Endodermal cell (in vitro differentiated cells): Measurements from ENCODE around the gene SLC25A17. TPM values are rescaled to one million over a fixed set of nuclear protein-coding genes. Genes with fewer than 3 reads are reported as not detected.

Experiments
- DNase-seq: peaks from one replicate; pipeline ENCODE4 v3.0.0-alpha.2; 2017
- H3K27ac ChIP-seq: 2 replicates; pipeline ENCODE4 v1.5.1; 2013; ENCODE audit warnings: mild to moderate bottlenecking, low read depth, low read length, moderate library complexity
- H3K27me3 ChIP-seq: 2 replicates; pipeline ENCODE4 v1.6.1; 2013; ENCODE audit warnings: mild to moderate bottlenecking, low read length, moderate library complexity; ENCODE audit not compliant: insufficient read depth, control insufficient read depth, poor library complexity, severe bottlenecking
- H3K36me3 ChIP-seq: 2 replicates; pipeline ENCODE4 v1.7.0; 2013; ENCODE audit warnings: mild to moderate bottlenecking, low read length, moderate library complexity; ENCODE audit not compliant: control insufficient read depth, insufficient read depth
- H3K4me1 ChIP-seq: one replicate; pipeline ENCODE4 v1.7.0; 2013; ENCODE audit warnings: low read length; ENCODE audit not compliant: control insufficient read depth, insufficient read depth
- H3K4me3 ChIP-seq: 2 replicates; pipeline ENCODE4 v1.5.1; 2013; ENCODE audit warnings: mild to moderate bottlenecking, low read length, moderate library complexity
- H3K9ac ChIP-seq: 2 replicates; pipeline ENCODE4 v1.6.1; 2013; ENCODE audit warnings: mild to moderate bottlenecking, low read length, moderate library complexity; ENCODE audit not compliant: poor library complexity, severe bottlenecking; ENCODE audit errors: extremely low read depth
- H3K9me3 ChIP-seq: 2 replicates; pipeline ENCODE4 v1.6.1; 2013; ENCODE audit warnings: mild to moderate bottlenecking, low read length, moderate library complexity; ENCODE audit not compliant: control insufficient read depth
- H3K27ac Mint-ChIP-seq: 2 replicates; pipeline ENCODE4 v1.8.0; 2020; ENCODE audit warnings: mixed read lengths
- H3K27me3 Mint-ChIP-seq: 2 replicates; pipeline ENCODE4 v1.8.0; 2021; ENCODE audit warnings: mild to moderate bottlenecking, mixed read lengths; ENCODE audit not compliant: insufficient read depth
- H3K36me3 Mint-ChIP-seq: 2 replicates; pipeline ENCODE4 v1.8.0; 2020; ENCODE audit warnings: low read depth, mixed read lengths
- H3K4me1 Mint-ChIP-seq: 2 replicates; pipeline ENCODE4 v1.8.0; 2020; ENCODE audit warnings: mixed read lengths
- H3K4me3 Mint-ChIP-seq: 2 replicates; pipeline ENCODE4 v1.8.0; 2020; ENCODE audit warnings: mild to moderate bottlenecking, moderate library complexity, mixed read lengths
- H3K9me3 Mint-ChIP-seq: 2 replicates; pipeline ENCODE4 v1.8.0; 2020; ENCODE audit warnings: mild to moderate bottlenecking, mixed read lengths
- WGBS, 2 experiments: methylation state at CpG; one replicate each; pipeline versions ENCODE4 v1.1.5 to v1.1.7; 2013; ENCODE audit warnings: missing lambda C conversion rate in 2 of 2, mixed read lengths in 1 of 2; ENCODE audit not compliant: insufficient coverage in 1 of 2, insufficient read length in 1 of 2; 5-methylcytosine and 5-hydroxymethylcytosine counted together
- total RNA-seq, 2 donors: library from RNA; stranded (reverse); fragmentation: NEBNext Ultra II Directional in 1 of 2; extraction: Animal tissue kit (Norgen Biotek cat#: 25700) in 1 of 2; gene quantifications; 2 replicates in 1 of 2; 3 replicates in 1 of 2; pipeline ENCODE4 v1.2.1, GENCODE V29; 2021
- TF ChIP-seq, protein P1 (sequence below): fragments of 200-600 bp; sonication (generic); conservative IDR thresholded peaks from 2 replicates; pipeline ENCODE4 v1.5.0; 2021; ENCODE audit warnings: antibody characterized with exemption, mild to moderate bottlenecking

Gene SLC25A17
- total RNA-seq, 2 donors from 2014 or later: 25.4 to 29.4 TPM

DNA sequence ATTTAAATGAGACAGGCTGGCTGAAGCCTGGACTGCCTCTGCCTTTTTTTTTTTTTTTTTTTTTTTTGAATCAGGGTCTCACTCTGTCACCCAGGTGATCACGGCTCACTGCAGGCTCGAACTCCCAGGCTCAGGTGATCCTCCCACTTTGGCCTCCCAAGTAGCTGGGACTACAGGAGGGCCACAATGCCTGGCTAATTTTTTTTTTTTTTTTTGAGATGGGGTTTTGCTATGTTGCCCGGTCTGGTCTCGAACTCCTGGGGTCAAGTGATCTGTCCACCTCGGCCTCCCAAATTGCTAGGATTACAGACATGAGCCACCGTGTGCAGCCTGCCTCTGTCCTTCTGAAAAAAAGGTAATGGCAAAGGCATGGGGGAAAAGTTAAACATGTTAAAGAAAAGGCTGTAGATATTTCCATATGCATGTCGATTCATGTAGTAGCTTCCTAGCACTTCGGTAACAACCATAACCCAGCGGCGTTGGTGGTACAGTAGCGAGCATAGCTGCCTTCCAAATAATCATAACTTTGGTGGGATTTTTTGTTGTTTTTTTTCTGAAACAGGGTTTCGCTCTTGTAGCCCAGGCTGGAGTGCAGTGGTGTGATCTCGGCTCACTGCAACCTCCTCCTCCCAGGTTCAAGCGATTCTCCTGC lies 91.1 kb downstream of the SLC25A17 start:
- Mint-ChIP-seq H3K27ac (peak overlapping the region; percentile 65), H3K27me3 (no peaks in the 10 kb centered on the region), H3K36me3 (no peaks in the 10 kb centered on the region), H3K4me3 (no peak overlapping the region), H3K9me3 (no peaks in the 10 kb centered on the region), H3K4me1 (peaks cover 21% of the 10 kb centered on the region)
- 83 to 87% methylated on average over 10 to 14 of the region's 14 CpGs for WGBS, 2 experiments
- Histone ChIP-seq H3K36me3 (no peaks in the 10 kb centered on the region), H3K27me3 (no peaks in the 10 kb centered on the region), H3K27ac (no peak overlapping the region), H3K4me1 (peaks cover 4% of the 10 kb centered on the region), H3K9ac (no peak overlapping the region), H3K9me3 (no peaks in the 10 kb centered on the region), H3K4me3 (no peak overlapping the region)
- DNase-seq: no peak
- TF ChIP-seq, protein P1, sequence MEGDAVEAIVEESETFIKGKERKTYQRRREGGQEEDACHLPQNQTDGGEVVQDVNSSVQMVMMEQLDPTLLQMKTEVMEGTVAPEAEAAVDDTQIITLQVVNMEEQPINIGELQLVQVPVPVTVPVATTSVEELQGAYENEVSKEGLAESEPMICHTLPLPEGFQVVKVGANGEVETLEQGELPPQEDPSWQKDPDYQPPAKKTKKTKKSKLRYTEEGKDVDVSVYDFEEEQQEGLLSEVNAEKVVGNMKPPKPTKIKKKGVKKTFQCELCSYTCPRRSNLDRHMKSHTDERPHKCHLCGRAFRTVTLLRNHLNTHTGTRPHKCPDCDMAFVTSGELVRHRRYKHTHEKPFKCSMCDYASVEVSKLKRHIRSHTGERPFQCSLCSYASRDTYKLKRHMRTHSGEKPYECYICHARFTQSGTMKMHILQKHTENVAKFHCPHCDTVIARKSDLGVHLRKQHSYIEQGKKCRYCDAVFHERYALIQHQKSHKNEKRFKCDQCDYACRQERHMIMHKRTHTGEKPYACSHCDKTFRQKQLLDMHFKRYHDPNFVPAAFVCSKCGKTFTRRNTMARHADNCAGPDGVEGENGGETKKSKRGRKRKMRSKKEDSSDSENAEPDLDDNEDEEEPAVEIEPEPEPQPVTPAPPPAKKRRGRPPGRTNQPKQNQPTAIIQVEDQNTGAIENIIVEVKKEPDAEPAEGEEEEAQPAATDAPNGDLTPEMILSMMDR: no peak

DNA sequence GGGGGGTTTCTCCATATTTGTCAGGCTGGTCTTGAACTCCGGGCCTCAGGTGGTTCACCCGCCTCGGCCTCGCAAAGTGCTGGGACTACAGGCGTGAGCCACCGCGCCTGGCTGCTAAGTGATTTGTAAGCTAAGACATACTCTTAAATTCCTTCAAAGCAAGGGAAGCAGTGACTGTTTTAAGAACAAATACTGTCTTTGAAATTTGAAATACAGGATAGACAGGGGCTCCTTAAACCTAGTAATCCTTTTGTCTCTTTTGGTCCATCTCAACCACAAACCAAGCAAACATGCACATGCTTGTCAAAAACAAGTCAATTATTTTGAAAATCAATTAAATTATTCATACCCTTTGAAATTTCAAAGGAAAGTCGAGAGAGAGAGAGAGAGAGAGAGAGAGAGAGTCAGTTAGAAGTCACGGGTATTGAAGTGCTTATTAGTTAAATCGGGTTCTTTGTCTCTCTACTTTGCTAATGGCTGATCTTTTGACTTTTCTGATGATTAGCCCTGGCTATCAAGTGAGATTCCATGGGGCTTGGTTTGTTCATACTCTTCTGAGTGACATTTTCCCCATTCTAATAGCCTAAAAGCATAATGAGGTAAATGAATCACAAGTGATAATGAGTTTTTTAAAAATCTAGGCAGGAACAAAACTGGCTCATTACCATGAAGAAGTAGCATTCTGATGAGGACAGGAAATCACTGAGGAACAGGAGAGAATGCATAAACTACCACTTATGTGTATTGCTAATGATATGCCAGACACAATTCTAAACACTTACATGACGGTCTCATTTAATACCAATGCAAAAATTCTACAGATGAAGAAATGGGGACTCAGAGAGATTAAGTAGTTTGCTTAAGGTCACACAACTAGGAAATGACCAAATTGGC lies 91.8 kb downstream of the SLC25A17 start:
- no peaks in the 10 kb centered on the region for H3K9me3 ChIP-seq
- H3K36me3 Mint-ChIP-seq: no peaks in the 10 kb centered on the region
- H3K27ac ChIP-seq: no peak overlapping the region
- no peak for DNase-seq
- 77 to 93% methylated on average over 7 to 10 of the region's 11 CpGs for WGBS, 2 experiments
- H3K36me3 ChIP-seq: no peaks in the 10 kb centered on the region
- H3K9me3 Mint-ChIP-seq: no peaks in the 10 kb centered on the region
- no peak overlapping the region for H3K4me3 ChIP-seq
- peaks cover 13% of the 10 kb centered on the region for H3K4me1 Mint-ChIP-seq
- H3K4me3 Mint-ChIP-seq: no peak overlapping the region
- TF ChIP-seq, protein P1: no peak
- no peaks in the 10 kb centered on the region for H3K27me3 ChIP-seq
- no peaks in the 10 kb centered on the region for H3K4me1 ChIP-seq
- H3K9ac ChIP-seq: no peak overlapping the region
- peak overlapping the region; percentile 64 for H3K27ac Mint-ChIP-seq
- H3K27me3 Mint-ChIP-seq: no peaks in the 10 kb centered on the region

DNA sequence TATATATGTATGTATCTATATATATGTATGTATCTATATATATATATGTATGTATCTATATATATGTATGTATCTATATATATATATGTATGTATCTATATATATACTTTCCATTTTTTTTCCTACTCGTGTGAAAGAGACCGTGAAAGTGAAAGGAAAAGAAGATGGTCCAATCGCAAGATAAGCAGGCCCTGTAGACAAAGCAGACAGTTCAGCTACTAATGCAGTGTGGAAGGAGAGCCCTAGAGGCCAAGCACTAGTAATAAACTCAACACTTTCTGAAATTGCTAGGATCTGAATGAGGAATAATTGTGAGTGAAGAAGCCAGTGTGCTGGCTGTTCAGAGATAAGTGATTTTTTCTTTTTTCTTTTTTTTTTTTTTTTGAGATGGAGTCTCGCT lies 92.6 kb downstream of the SLC25A17 start:
- Histone ChIP-seq H3K9me3 (no peaks in the 10 kb centered on the region), H3K4me3 (no peak overlapping the region), H3K27me3 (no peaks in the 10 kb centered on the region), H3K4me1 (no peaks in the 10 kb centered on the region), H3K9ac (no peak overlapping the region), H3K36me3 (no peaks in the 10 kb centered on the region), H3K27ac (no peak overlapping the region)
- WGBS, 2 experiments: 100% methylated on average over 1 to 3 of the region's 4 CpGs
- no peaks in the 10 kb centered on the region for H3K27me3 Mint-ChIP-seq
- peaks cover 13% of the 10 kb centered on the region for H3K4me1 Mint-ChIP-seq
- no peak overlapping the region for H3K4me3 Mint-ChIP-seq
- no peaks in the 10 kb centered on the region for H3K9me3 Mint-ChIP-seq
- H3K36me3 Mint-ChIP-seq: no peaks in the 10 kb centered on the region
- no peak for DNase-seq
- TF ChIP-seq, protein P1: peak; percentile 20
- no peak overlapping the region for H3K27ac Mint-ChIP-seq
